ENCODE measurements around the gene CHSY1. TPM values are rescaled to one million over a fixed set of nuclear protein-coding genes. Genes with fewer than 3 reads are reported as not detected.
"Not testable (repeated sequence)": the region's sequence is repeated elsewhere in the genome, so short reads cannot be mapped to it uniquely, and the experiment has no call there.

CHSY1 gene
- polyA plus RNA-seq, 2 of the 4 experiments (the other 2 are of a cell fraction): 16.0 to 28.1 TPM

DNA sequence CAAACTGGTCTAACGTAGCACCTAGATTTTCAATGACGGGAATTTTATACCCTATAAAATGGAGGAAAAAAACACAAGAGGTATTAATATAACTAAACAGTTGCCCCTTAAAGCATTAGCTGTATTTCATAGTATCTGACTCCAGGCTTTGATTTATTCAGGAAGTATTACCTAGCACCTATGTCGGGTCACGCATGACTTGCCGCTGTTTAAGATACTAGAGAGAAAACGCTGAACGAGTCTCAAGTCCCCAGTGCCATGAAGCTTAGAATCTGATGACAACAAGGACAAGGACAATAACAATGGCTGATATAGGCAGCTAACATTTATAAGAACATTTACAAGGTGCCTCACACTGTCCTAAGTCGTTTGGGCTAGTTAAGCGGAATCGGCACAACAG is 41.3 kb upstream of the CHSY1 start:
- ChIA-PET CTCF (interaction anchor here (0.6 to 17.4 kb wide), 8 partner anchors 8 to 360 kb away, joined by 3 to 251 read pairs (median 7); no protein-coding TSS in a partner anchor), POLR2A (no interaction called here)
- H3K4me1 ChIP-seq: peaks cover 36% of the 10 kb centered on the region
- H3K4me2 ChIP-seq: peak overlapping the region; percentile 88
- DNase-seq (ENCODE audit: low read depth in 1 of 2, low spot score in 1 of 2): no peak
- no peak for ATAC-seq
- H3K9me3 ChIP-seq: no peaks in the 10 kb centered on the region
- 60% methylated on average over 10 of the region's 10 CpGs for WGBS (ENCODE audit: missing lambda C conversion rate)
- TF ChIP-seq ZNF302 (CRISPR knock-in tag; IDR thresholded peaks at IDR 0.05) (no peak), MAZ (IDR thresholded peaks at IDR 0.05; ENCODE audit: borderline replicate concordance, low read depth, low read length) (no peak), NFE2L2 (conservative IDR thresholded peaks at IDR 0.05; ENCODE audit: low read length) (no peak), CBX8 (IDR thresholded peaks at IDR 0.05) (no peak), CHD2 (IDR thresholded peaks at IDR 0.05; ENCODE audit: low read length, partially characterized antibody) (no peak), CBX2 (IDR thresholded peaks at IDR 0.05; ENCODE audit: borderline replicate concordance, low read depth) (no peak), HMGXB4 (CRISPR knock-in tag; IDR thresholded peaks at IDR 0.05; ENCODE audit: borderline replicate concordance) (no peak), HOXB13 (CRISPR knock-in tag; IDR thresholded peaks at IDR 0.05; ENCODE audit: low read depth) (no peak), MYC (IDR thresholded peaks at IDR 0.05; ENCODE audit: borderline replicate concordance, low read length) (no peak)
- TF ChIP-seq, protein P1, sequence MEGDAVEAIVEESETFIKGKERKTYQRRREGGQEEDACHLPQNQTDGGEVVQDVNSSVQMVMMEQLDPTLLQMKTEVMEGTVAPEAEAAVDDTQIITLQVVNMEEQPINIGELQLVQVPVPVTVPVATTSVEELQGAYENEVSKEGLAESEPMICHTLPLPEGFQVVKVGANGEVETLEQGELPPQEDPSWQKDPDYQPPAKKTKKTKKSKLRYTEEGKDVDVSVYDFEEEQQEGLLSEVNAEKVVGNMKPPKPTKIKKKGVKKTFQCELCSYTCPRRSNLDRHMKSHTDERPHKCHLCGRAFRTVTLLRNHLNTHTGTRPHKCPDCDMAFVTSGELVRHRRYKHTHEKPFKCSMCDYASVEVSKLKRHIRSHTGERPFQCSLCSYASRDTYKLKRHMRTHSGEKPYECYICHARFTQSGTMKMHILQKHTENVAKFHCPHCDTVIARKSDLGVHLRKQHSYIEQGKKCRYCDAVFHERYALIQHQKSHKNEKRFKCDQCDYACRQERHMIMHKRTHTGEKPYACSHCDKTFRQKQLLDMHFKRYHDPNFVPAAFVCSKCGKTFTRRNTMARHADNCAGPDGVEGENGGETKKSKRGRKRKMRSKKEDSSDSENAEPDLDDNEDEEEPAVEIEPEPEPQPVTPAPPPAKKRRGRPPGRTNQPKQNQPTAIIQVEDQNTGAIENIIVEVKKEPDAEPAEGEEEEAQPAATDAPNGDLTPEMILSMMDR (IDR thresholded peaks at IDR 0.05): no peak
- FAIRE-seq: no peak
- H3K4me3 ChIP-seq: peak overlapping the region; percentile 95
- H3K27ac ChIP-seq: peak overlapping the region in 1 of 2 experiments; percentile 97; a peak in 4 of 6 replicates

- Histone ChIP-seq H3K27ac (no peak overlapping the region), H3K4me2 (no peak overlapping the region), H3K9me3 (no peaks in the 10 kb centered on the region), H3K4me1 (peaks cover 19% of the 10 kb centered on the region), H3K4me3 (no peak overlapping the region)
- peak; percentile 93 for FAIRE-seq
- ChIA-PET POLR2A (interaction anchor here (0.8 to 1.6 kb wide), 3 partner anchors 11 to 435 kb away, joined by 3 to 4 read pairs (median 3); partner anchors contain the start of gene TARS3), CTCF (interaction anchor here (0.6 to 17.4 kb wide), 30 partner anchors 8 to 398 kb away, joined by 3 to 251 read pairs (median 4); partner anchors contain the start of gene TM2D3)
- TF ChIP-seq, protein P1 (IDR thresholded peaks at IDR 0.05): peak; percentile 89
- TF ChIP-seq CBX2 (IDR thresholded peaks at IDR 0.05; ENCODE audit: borderline replicate concordance, low read depth) (no peak), RAD21 (conservative IDR thresholded peaks at IDR 0.05 in 1 of 2, IDR thresholded peaks at IDR 0.05 in 1 of 2) (peak; percentile 47 to 54), HOXA7 (CRISPR knock-in tag; IDR thresholded peaks at IDR 0.05) (no peak), TP53 (CRISPR knock-in tag; IDR thresholded peaks at IDR 0.05) (0 out of 2 replicates have a peak, but pooled peaks have one; percentile 20), SMC3 (IDR thresholded peaks at IDR 0.05) (peak; percentile 63), MAZ (IDR thresholded peaks at IDR 0.05; ENCODE audit: borderline replicate concordance, low read depth, low read length) (no peak)
- TF ChIP-seq, protein P2, sequence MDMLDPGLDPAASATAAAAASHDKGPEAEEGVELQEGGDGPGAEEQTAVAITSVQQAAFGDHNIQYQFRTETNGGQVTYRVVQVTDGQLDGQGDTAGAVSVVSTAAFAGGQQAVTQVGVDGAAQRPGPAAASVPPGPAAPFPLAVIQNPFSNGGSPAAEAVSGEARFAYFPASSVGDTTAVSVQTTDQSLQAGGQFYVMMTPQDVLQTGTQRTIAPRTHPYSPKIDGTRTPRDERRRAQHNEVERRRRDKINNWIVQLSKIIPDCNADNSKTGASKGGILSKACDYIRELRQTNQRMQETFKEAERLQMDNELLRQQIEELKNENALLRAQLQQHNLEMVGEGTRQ (IDR thresholded peaks at IDR 0.05): no peak
- WGBS (ENCODE audit: missing lambda C conversion rate): 44% methylated on average over 8 of the region's 8 CpGs
- peak; percentile 73 to 85 for DNase-seq (ENCODE audit: low read depth in 1 of 2, low spot score in 1 of 2)
- peak; percentile 73 to 78; a peak in 4 of 6 replicates for ATAC-seq
Measured at GRCh38 chr15:101288905-101289513, 37.2 kb upstream of the CHSY1 start.

- not testable (repeated sequence) for FAIRE-seq
- 91% methylated on average over 6 of the region's 6 CpGs for WGBS (ENCODE audit: missing lambda C conversion rate)
- CTCF ChIA-PET: interaction anchor here (0.9 to 17.4 kb wide), 6 partner anchors 9 to 364 kb away, joined by 5 to 251 read pairs (median 20); partner anchors contain the start of gene TM2D3
Measured at GRCh38 chr15:101287342-101287741, 35.5 kb upstream of the CHSY1 start.

More at GRCh38 chr15:101287342-101287741, 35.5 kb upstream of the CHSY1 start:
- ATAC-seq; DNase-seq (ENCODE audit: low read depth in 1 of 2, low spot score in 1 of 2); H3K9me3 ChIP-seq; H3K4me1 ChIP-seq; POLR2A ChIA-PET; H3K4me2 ChIP-seq; H3K27ac ChIP-seq; H3K4me3 ChIP-seq: not testable (repeated sequence)

Data from A549 (cell line).